Measurements from ENCODE around the gene HOXC13. TPM values are rescaled to one million over a fixed set of nuclear protein-coding genes. Genes with fewer than 3 reads are reported as not detected.

HOXC13 gene
- total RNA-seq, 2 experiments from 2014 or later: 0.06 TPM; not detected in 1

- BruUV-seq (replicated peaks): no TSS peak
- H3K27ac ChIP-seq (ENCODE audit: low read depth, low read length, poor library complexity, severe bottlenecking): no peak overlapping the region
- H3K9me2 ChIP-seq (ENCODE audit: insufficient read depth, low read length): no peaks in the 10 kb centered on the region
- ChIA-PET POLR2A (interaction anchor here (0.6 kb wide), 2 partner anchors 27 to 266 kb away, joined by 3 to 4 read pairs; no protein-coding TSS in a partner anchor), CTCF (ENCODE audit: unreplicated experiment) (interaction anchor here (0.6 kb wide), 1 partner anchor 1522 kb away, joined by 3 read pairs; no protein-coding TSS in a partner anchor)
- intact Hi-C loops (cut with micrococcal nuclease; ENCODE audit: unreplicated experiment): no loop called here
- no peaks in the 10 kb centered on the region for H3K9me3 ChIP-seq (ENCODE audit: low read length)
- no peaks in the 10 kb centered on the region for H3K79me2 ChIP-seq (ENCODE audit: insufficient read depth, low read depth, low read length)
- no peaks in the 10 kb centered on the region for H3K36me3 ChIP-seq (ENCODE audit: insufficient read depth, low read length)
- no peak overlapping the region for H2AFZ ChIP-seq (ENCODE audit: low read length)
- no peaks in the 10 kb centered on the region for H4K20me1 ChIP-seq (ENCODE audit: insufficient read depth, low read length)
- no peak for DNase-seq (ENCODE audit: low spot score)
- H3K4me2 ChIP-seq (ENCODE audit: low read length): no peak overlapping the region
- no peaks in the 10 kb centered on the region for H3K4me1 ChIP-seq (ENCODE audit: insufficient read depth, low read length, poor library complexity, severe bottlenecking)
- no peak overlapping the region for H3K4me3 ChIP-seq (ENCODE audit: low read depth, low read length, poor library complexity, severe bottlenecking)
- TF ChIP-seq EZH2phosphoT487 (IDR thresholded peaks at IDR 0.05; ENCODE audit: borderline replicate concordance, low read depth, low read length) (no peak), CTCF (conservative IDR thresholded peaks at IDR 0.05; ENCODE audit: low read length) (no peak)
Measured at GRCh38 chr12:53944907-53945847, 6.5 kb downstream of the HOXC13 start.

- Histone ChIP-seq H3K27ac (ENCODE audit: low read depth, low read length, poor library complexity, severe bottlenecking) (no peak overlapping the region), H3K9me3 (ENCODE audit: low read length) (no peaks in the 10 kb centered on the region), H4K20me1 (ENCODE audit: insufficient read depth, low read length) (no peaks in the 10 kb centered on the region; the same call in 1 of the 2 replicates), H3K79me2 (ENCODE audit: insufficient read depth, low read depth, low read length) (no peaks in the 10 kb centered on the region), H3K4me2 (ENCODE audit: low read length) (no peak overlapping the region), H2AFZ (ENCODE audit: low read length) (no peak overlapping the region), H3K9me2 (ENCODE audit: insufficient read depth, low read length) (no peaks in the 10 kb centered on the region), H3K4me1 (ENCODE audit: insufficient read depth, low read length, poor library complexity, severe bottlenecking) (no peaks in the 10 kb centered on the region), H3K4me3 (ENCODE audit: low read depth, low read length, poor library complexity, severe bottlenecking) (no peak overlapping the region), H3K36me3 (ENCODE audit: insufficient read depth, low read length) (no peaks in the 10 kb centered on the region)
- intact Hi-C loops (cut with micrococcal nuclease; ENCODE audit: unreplicated experiment): no loop called here
- CTCF ChIA-PET (ENCODE audit: unreplicated experiment): no interaction called here
- TF ChIP-seq EZH2phosphoT487 (IDR thresholded peaks at IDR 0.05; ENCODE audit: borderline replicate concordance, low read depth, low read length) (no peak), CTCF (conservative IDR thresholded peaks at IDR 0.05; ENCODE audit: low read length) (no peak)
- POLR2A ChIA-PET: no interaction called here
- no peak for DNase-seq (ENCODE audit: low spot score)
- BruUV-seq (replicated peaks): no TSS peak
Measured at GRCh38 chr12:53947743-53948142, 9.1 kb downstream of the HOXC13 start.
